GM10847 (cell line): ENCODE data around the gene EXOSC7.

Experiments
- POLR2A ChIP-seq: IDR thresholded peaks from 2 replicates; pipeline ENCODE4 v1.6.1; 2011; ENCODE audit not compliant: insufficient read length; ENCODE audit errors: extremely low read depth

Gene EXOSC7

DNA sequence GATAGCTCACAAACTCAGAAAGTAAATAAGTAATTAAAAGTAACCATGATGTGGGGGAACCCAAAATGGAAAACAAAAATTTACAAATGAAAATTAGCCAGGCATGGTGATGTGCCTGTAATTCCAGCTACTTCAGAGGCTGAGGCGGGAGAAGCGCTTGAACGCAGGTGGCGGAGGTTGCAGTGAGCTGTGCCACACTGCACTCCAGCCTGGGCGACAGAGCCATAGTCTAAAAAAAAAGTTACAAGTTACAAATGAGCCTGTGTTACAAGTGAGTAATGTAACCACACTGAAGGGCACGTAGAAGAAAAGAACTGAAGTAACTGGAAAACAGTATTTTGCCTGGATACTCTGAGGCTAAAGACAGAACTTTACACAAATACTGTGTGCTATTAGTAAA, 11.3 kb downstream of the EXOSC7 start:
- TF ChIP-seq POLR2A = no peak

DNA sequence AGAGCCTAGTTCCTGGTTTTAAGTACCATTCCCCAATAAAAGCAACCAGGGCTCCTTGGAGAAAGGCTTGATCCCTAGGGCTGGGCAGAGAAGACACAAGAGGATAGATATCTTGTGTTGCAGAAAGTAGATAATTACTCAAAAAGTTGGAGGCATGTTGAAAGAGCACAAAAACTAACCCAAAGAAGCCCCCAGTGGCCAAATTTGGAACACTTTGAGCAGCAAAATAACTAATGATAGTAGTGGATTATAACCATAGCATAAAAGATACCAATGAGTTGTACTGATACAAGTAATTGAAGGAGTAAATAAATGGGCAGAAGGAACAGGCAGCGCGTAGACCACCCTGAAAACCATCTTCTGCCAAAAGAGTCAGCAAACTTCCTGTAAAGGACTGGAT, 12.0 kb downstream of the EXOSC7 start:
- TF ChIP-seq POLR2A = no peak

DNA sequence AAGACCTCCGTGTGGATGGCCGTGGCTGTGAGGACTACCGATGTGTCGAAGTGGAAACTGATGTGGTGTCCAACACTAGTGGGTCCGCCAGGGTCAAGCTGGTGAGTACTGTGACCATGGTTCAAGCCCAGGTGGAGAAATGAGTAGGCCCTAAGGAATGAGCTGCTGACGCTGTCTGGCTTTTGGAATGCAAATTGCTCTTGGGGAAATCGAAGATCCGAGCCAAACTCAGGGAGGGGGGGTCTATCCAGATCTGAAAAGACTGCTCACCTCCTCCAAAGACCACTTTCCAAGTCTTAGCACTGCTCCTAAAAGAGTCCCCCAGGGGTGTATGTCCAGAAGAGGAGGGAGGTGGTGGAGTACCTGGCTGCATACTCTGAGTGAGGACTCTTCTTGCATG, 13.1 kb downstream of the EXOSC7 start:
- TF ChIP-seq POLR2A = no peak

DNA sequence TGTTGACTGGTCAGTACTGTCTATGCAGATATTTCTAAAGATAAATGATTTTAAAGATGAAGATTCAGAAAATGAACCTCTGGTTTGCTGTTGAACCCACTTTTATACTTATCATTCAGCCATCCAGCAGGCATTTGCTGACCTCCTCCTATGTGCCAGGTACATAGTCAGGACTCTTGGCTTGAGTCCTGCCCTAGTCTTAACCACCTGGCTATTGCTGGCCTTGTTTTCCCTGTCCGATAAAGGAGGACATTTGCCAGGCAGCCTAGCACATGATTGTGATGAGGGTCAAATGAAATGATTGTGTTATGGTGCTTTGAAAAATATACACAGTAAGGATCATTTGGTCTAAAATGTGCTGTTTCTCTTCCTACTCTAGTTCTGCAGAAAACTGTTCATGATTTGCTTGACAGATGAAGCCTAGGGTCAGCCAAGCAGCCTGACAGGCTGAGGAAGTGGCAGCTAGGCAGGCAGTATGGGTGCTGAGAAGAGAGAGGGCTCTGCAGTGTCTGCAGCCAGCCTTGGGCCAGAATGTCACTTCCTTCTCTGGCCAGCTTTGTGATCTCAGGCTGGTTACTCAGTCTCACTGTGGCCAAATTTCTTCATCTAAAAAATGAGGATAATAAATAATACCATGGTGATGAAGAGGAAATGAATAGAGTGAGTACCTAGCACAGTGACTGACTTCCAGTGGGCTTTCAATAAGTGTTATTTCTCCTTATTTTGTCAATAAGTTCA, 13.8 kb downstream of the EXOSC7 start:
- TF ChIP-seq POLR2A = no peak

DNA sequence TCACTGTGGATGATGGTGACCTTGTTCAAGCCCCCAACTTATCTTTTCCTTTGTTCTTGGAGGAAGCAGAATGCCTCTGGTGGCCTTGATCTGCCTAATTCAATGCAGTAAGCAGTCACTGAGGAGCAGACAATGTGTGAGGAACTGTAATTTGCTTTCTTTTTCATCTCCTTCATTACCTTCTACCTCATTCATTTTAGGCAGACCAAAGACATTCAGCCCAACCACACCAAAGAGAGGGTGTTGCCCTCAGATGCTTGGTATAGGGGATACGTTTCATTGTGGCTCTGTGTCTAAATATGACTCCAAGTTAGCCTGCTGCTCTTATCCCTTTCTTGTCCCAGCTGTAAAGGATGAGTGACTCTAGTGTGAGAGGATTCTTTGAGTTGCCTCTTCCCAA, 15.3 kb downstream of the EXOSC7 start:
- no peak for TF ChIP-seq POLR2A

DNA sequence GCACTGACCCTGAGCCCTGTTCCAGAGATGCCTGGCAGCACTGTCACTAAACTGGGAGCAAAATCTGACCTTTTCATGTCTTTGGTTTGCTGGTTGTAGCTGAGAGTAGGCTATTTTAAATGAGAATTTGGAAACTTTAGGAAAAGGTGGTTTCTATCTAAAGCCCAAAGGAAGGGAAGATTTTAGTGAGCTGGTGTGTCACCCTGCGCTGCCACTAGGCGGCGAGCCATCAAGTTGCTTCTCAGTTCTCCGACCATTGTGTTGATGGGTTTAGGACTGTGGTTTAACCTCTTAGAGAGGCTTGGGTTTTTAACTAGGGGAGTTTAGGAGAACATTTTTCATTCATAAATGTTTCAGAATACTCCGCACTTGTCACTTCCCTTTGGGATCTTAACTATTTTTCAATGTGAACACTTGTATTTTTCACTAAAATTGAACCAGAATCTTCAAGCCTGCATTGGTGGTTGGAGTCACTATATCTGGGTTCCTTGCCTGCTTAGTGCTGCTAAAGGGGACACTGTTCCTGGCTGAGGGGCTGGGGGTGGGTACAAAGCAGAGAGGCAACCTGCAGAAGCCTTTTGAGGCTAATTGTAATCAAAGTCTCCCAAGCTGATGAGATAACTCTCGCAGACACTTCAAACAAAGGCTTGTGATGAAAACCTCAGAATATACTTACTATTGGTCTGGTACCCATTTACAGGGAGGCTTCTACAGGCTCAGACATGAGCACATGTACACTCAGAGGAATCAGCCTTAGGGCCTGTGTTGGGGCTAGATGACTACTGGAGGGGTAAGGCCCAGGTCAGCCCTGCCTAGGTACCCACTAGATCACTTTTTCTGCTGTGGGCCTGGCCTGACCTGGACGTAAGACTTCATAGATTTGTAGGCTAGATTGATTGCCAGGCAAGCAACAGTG, 16.8 kb downstream of the EXOSC7 start:
- TF ChIP-seq POLR2A = no peak

DNA sequence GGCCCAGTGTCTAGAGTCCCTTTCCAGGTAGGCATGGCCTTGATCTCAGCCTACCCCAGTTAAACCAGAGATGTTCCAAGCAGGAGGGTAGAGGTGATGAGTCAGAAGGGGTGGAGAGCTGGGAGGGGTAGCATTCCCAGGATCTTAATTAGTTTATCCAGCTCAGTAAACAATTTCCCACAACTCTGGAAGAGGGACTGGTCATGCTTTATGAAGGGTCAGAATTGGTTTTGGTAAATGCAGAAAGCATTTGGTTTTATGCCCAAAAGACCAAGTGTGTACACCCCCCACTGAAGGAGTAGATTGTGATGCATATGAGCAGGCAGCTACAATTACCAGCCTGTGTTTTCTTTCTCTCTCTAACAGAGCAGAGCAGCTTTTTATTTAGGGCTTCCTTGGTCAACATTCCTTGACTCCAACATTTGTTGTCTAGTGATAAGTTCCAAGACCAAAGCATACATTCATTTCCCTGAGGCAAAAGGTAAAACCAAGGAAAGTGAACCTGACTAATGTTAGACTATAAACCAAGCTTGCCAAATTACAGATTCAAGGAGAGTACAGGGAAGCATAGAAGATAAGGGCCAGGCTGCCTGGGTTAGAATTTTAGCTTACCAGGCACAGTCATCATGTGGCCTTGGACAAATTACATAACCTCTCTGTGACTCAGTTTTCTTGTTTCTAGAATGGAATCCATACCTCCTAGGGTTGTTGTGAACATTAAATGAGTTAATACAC, 17.6 kb downstream of the EXOSC7 start:
- TF ChIP-seq POLR2A = no peak

DNA sequence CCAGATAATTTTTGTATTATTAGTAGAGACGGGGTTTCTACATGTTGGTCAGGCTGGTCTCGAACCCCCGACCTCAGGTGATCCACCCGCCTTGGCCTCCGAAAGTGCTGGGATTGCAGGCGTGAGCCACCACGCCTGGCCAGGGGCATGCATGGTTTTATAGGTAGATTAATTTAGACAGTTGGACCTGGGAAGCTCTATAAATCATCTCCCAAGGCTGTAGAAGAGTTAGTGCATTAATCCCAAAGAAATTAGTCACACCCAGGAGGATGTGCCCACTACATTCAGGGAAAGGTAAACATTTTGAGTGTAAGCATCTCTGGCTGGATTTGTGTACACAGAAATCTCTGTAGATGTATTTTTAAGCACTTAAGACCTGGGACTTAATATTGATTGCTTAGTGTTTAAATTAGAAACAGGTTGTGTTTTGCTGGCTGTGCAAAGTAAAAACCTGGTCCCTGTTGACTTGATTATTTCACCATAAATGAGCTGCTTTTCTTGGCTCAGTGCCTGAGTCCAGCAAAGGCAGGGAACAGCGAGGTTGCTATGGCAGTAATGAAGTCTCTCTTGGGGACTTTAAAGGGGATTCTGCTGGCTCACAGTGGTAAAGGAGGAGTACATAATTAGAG, 19.2 kb downstream of the EXOSC7 start:
- TF ChIP-seq POLR2A = no peak

DNA sequence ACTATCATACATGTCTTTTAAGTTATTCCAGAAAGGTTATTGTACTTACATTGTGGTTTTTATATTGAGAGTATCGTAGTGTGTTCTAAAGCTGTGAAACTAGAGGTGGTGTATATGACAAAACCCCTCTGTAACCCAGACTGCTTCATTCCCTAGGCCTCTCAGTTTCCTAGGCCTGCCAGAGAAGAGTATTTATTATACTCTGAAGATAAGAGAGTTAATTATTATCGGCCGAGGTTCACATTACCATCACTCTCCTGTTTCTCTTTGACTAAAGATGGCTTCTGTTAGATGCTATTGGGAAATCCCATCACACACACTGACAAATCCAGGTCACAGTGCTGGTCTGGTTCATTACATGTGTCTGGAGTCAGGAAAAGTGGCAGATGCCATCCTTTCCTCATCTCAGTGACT, 20.5 kb downstream of the EXOSC7 start:
- TF ChIP-seq POLR2A = no peak

DNA sequence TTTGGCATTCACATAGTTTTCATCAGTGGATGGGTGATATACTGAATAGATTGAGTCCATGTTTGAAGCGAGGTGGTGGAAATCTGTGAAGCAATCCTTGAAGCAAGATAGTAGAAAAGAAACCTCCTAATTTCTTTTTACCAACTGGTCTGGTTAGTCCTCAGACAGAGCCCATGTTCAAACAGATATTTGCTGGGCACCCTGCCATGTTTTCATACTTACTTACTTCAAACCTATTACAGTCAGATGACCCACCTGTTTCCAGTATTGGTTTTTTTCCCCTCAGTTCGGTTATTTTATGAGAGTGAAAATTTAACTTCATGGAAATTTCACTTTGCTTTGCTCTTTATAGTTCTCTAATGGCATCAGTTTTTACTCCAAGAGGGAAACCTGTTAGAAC, 23.7 kb downstream of the EXOSC7 start:
- TF ChIP-seq POLR2A = no peak

DNA sequence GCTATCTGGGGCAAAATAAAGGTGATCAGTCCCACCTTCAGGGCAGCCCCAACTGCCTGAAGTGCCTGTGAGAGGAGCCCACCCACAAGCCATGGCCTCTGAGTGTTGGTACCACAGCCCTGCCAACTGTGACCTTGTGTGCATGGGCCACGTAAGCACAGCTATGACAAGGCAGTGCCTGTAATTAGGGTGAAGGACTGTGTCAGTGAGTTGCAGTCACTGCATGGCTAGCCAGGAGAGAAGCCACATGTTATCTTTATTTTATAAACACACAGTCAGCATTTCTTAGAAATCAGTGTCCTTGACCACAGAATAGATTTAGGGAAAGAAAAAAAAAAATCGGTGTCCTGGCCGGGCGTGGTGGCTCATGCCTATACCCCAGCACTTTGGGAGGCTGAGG, 24.8 kb downstream of the EXOSC7 start:
- no peak for TF ChIP-seq POLR2A

DNA sequence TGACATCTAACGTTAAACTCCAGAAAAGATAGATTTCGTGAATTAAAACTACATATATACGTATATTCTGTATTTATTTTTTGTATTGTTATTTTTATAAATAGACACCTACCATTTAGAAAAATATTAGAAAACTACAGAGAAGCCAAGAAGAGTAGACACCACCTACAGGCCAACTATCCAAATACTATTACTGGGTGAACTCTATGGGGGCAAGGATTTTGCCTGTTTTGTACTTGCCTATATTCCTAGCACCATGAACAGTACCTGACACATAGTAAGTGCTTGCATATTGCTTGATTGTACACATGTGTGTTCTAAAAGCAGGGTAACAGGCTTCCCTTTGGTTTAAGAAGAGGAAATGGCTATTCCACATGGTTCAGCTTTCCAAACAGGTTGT, 25.7 kb downstream of the EXOSC7 start:
- no peak for TF ChIP-seq POLR2A

DNA sequence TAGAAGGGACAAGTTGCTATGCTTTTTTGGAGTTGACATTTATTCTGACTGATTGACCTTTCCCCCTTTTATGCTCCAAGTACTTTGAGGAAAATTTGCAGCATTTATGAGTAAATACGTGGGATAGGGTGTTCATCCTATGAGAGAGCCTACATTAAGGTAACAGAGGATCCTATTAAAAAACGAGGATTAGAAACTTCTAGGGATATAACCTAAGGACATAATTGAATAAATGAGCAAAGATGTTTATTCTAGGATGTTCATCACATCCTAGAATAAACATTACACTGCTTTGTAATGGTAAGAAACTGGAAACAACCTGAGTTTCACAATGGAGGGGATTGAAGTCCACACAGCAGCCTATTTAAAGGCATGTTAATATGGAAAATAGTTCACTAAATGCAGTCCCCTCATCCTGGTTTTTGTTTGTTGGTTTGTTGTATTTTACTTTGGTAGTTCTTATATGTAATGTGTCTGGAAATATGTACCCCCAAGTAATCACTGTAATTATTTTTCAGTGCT, 26.2 kb downstream of the EXOSC7 start:
- no peak for TF ChIP-seq POLR2A

DNA sequence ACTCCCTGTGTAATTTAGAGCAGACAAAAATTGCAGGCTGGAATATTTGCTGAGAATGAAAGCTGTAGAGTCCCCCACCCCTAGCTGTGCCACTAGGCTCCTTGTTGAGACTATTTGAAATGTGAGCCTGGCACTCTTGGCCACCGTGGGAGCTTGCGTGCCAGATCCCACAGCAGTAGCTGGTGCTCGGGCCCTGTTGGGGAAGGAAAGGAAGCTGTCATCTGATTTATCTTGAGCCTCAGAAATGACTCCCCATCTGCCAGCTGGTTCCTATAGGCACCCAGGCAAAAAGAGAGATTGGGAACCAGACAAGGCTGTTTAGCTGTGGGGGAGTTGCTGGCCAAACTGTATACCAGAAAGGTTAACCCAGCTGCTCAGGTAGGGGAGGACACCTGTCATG, 26.7 kb downstream of the EXOSC7 start:
- no peak for TF ChIP-seq POLR2A

DNA sequence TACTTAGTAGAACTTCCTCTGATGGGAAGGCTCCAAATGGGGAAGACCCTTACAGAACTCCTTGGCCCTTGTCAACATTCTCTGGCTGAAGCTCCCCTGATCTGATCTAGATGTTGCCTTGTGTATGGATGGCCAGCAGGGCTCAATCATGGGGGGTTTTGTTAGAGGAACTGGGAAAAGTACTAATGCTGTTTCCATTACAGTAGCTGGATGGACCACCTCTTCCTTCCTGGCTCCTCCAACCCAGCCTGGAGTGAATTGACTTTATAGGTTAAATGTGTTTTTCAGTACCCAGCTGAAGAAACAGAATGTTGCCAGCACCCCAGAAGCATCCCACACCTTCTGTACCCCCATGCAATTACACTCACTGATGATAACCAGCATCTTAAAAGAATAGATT, 27.4 kb downstream of the EXOSC7 start:
- TF ChIP-seq POLR2A = no peak
